Trophoblast cell (in vitro differentiated cells and primary cell): ENCODE measurements around the gene FANCC. TPM values are rescaled to one million over a fixed set of nuclear protein-coding genes. Genes with fewer than 3 reads are reported as not detected.

ENCODE experiments used
- DNase-seq, 2 donors: peaks; one replicate each; pipeline ENCODE4 v3.0.0-alpha.2; 2016
- H2AFZ ChIP-seq: 2 replicates; pipeline ENCODE4 v1.6.1; 2013; ENCODE audit warnings: low read length, moderate library complexity, mild to moderate bottlenecking; ENCODE audit not compliant: insufficient read depth, poor library complexity
- H2AK5ac ChIP-seq: 2 replicates; pipeline ENCODE4 v1.6.1; 2013; ENCODE audit warnings: mild to moderate bottlenecking, low read length
- H2BK120ac ChIP-seq: 2 replicates; pipeline ENCODE4 v1.6.1; 2013; ENCODE audit warnings: low read length, mild to moderate bottlenecking, moderate library complexity; ENCODE audit not compliant: insufficient read depth, poor library complexity
- H2BK12ac ChIP-seq: 2 replicates; pipeline ENCODE4 v1.6.1; 2013; ENCODE audit warnings: mild to moderate bottlenecking, low read length, moderate library complexity
- H2BK5ac ChIP-seq: 2 replicates; pipeline ENCODE4 v1.6.1; 2013; ENCODE audit warnings: low read length, low read depth, moderate library complexity, mild to moderate bottlenecking; ENCODE audit not compliant: poor library complexity
- H3K14ac ChIP-seq: 2 replicates; pipeline ENCODE4 v1.6.1; 2013; ENCODE audit warnings: mild to moderate bottlenecking, low read length
- H3K18ac ChIP-seq: 2 replicates; pipeline ENCODE4 v1.6.1; 2013; ENCODE audit warnings: mild to moderate bottlenecking, low read length
- H3K23ac ChIP-seq: 2 replicates; pipeline ENCODE4 v1.6.1; 2013; ENCODE audit warnings: low read length
- H3K27ac ChIP-seq: 2 replicates; pipeline ENCODE4 v1.5.1; 2013; ENCODE audit warnings: low read depth, mild to moderate bottlenecking, inconsistent platforms, low read length, moderate library complexity
- H3K27me3 ChIP-seq: 2 replicates; pipeline ENCODE4 v1.6.1; 2013; ENCODE audit warnings: inconsistent platforms, mild to moderate bottlenecking, low read length, moderate library complexity; ENCODE audit not compliant: insufficient read depth
- H3K36me3 ChIP-seq, 2 experiments: 1 replicate in 1 of 2; 2 replicates in 1 of 2; pipeline ENCODE4 v1.6.1; 2013; ENCODE audit warnings: low read length in 2 of 2, mild to moderate bottlenecking in 2 of 2, moderate library complexity in 1 of 2; ENCODE audit not compliant: insufficient read depth in 2 of 2, control insufficient read depth in 1 of 2
- H3K4ac ChIP-seq: 2 replicates; pipeline ENCODE4 v1.6.1; 2013; ENCODE audit warnings: low read depth, mild to moderate bottlenecking, low read length, moderate library complexity
- H3K4me1 ChIP-seq, 2 experiments: 1 replicate in 1 of 2; 2 replicates in 1 of 2; pipeline ENCODE4 v1.6.1; 2013; ENCODE audit warnings: low read length in 2 of 2, mild to moderate bottlenecking in 2 of 2, moderate library complexity in 1 of 2; ENCODE audit not compliant: insufficient read depth in 2 of 2, control insufficient read depth in 1 of 2
- H3K4me2 ChIP-seq: 2 replicates; pipeline ENCODE4 v1.6.1; 2013; ENCODE audit warnings: inconsistent platforms, mild to moderate bottlenecking, low read length, moderate library complexity
- H3K4me3 ChIP-seq: 2 replicates; pipeline ENCODE4 v1.5.1; 2013; ENCODE audit warnings: mild to moderate bottlenecking, low read depth, low read length, inconsistent platforms
- H3K79me1 ChIP-seq: one replicate; pipeline ENCODE4 v1.6.1; 2013; ENCODE audit warnings: low read length
- H3K79me2 ChIP-seq: 2 replicates; pipeline ENCODE4 v1.6.1; 2013; ENCODE audit warnings: low read length, mild to moderate bottlenecking; ENCODE audit not compliant: control insufficient read depth, insufficient read depth, poor library complexity
- H3K9ac ChIP-seq: 2 replicates; pipeline ENCODE4 v1.6.1; 2013; ENCODE audit warnings: mild to moderate bottlenecking, low read length
- H3K9me3 ChIP-seq: 2 replicates; pipeline ENCODE4 v1.6.1; 2013; ENCODE audit warnings: low read depth, mild to moderate bottlenecking, control low read depth, inconsistent platforms, low read length; ENCODE audit not compliant: insufficient read depth
- H4K12ac ChIP-seq: 2 replicates; pipeline ENCODE4 v1.6.1; 2013; ENCODE audit warnings: low read depth, mild to moderate bottlenecking, low read length, moderate library complexity
- H4K8ac ChIP-seq: 2 replicates; pipeline ENCODE4 v1.6.1; 2013; ENCODE audit warnings: low read depth, mild to moderate bottlenecking, low read length, moderate library complexity
- H4K91ac ChIP-seq: one replicate; pipeline ENCODE4 v1.6.1; 2013; ENCODE audit warnings: low read depth, mild to moderate bottlenecking, low read length, moderate library complexity
- WGBS: extraction: QIAGEN DNeasy Blood & Tissue Kit; methylation state at CpG from one replicate; pipeline ENCODE4 v1.1.7; 2013; ENCODE audit warnings: missing lambda C conversion rate; ENCODE audit not compliant: insufficient read length, insufficient coverage; ENCODE audit errors: extremely low coverage; 5-methylcytosine and 5-hydroxymethylcytosine counted together
- polyA plus RNA-seq: library from polyadenylated mRNA; stranded (reverse); fragments of 200-250 nt; gene quantifications from 2 replicates; pipeline ENCODE4 v1.2.3, GENCODE V29; 2013

FANCC gene
- 5.3 and 5.8 TPM in 2 replicates for polyA plus RNA-seq

- peak within 1 kb of the TSS; percentile 81 for H2BK5ac ChIP-seq
- H3K4me3 ChIP-seq, result peak within 1 kb of the TSS; percentile 89
- peak within 1 kb of the TSS; percentile 52 for H2AFZ ChIP-seq
- H4K8ac ChIP-seq, result peak within 1 kb of the TSS; percentile 85
- H3K18ac ChIP-seq, result peak within 1 kb of the TSS; percentile 81
- peak within 1 kb of the TSS; percentile 83 for H2BK120ac ChIP-seq
- no peak within 1 kb of the TSS for H2BK12ac ChIP-seq
- H3K4me2 ChIP-seq, result peak within 1 kb of the TSS; percentile 91
- H4K91ac ChIP-seq, result peak within 1 kb of the TSS; percentile 84
- H2AK5ac ChIP-seq, result no peak within 1 kb of the TSS
- peaks cover 2% of the 10 kb centered on the region for H3K79me2 ChIP-seq
- WGBS, result no CpG with 5 or more reads among the region's 89 CpGs
- peak; percentile 72 to 83 for DNase-seq
- no peak within 1 kb of the TSS for H3K23ac ChIP-seq
- peaks cover 4% of the 10 kb centered on the region for H3K9me3 ChIP-seq
- peak within 1 kb of the TSS; percentile 30 for H3K4ac ChIP-seq
- H3K36me3 ChIP-seq, result no peaks in the 10 kb centered on the region
- H3K27ac ChIP-seq, result peak within 1 kb of the TSS; percentile 99
- peaks cover 0 to 2% of the 10 kb centered on the region in 2 experiments for H3K4me1 ChIP-seq
- peaks cover 9% of the 10 kb centered on the region for H3K79me1 ChIP-seq
- peak within 1 kb of the TSS; percentile 100 for H3K9ac ChIP-seq
- H3K27me3 ChIP-seq, result no peaks in the 10 kb centered on the region
- H4K12ac ChIP-seq, result peak within 1 kb of the TSS; percentile 80
- peak within 1 kb of the TSS; percentile 69 for H3K14ac ChIP-seq
Observed at GRCh38 chr9:95317119-95317892, at the start of gene FANCC. Gene FANCC (minus strand): TSS chr9:95317709. CDS start chr9:95249291, 68,418 bp downstream.

- no peak for DNase-seq
- Histone ChIP-seq H4K12ac (no peak overlapping the region), H3K4me3 (no peak overlapping the region), H3K4ac (no peak overlapping the region), H2AFZ (no peak overlapping the region), H2BK12ac (peak overlapping the region; percentile 52), H3K27me3 (no peaks in the 10 kb centered on the region), H3K79me2 (no peaks in the 10 kb centered on the region), H3K9ac (no peak overlapping the region), H3K18ac (no peak overlapping the region), H2AK5ac (no peak overlapping the region), H2BK5ac (no peak overlapping the region), H3K36me3 (no peaks in the 10 kb centered on the region), H3K9me3 (no peaks in the 10 kb centered on the region), H3K23ac (no peak overlapping the region), H4K8ac (no peak overlapping the region), H2BK120ac (no peak overlapping the region), H3K4me2 (peak overlapping the region; percentile 21), H3K79me1 (peaks cover 2% of the 10 kb centered on the region), H3K4me1 (peaks cover 5 to 10% of the 10 kb centered on the region in 2 experiments), H3K27ac (no peak overlapping the region), H3K14ac (peak overlapping the region; percentile 16), H4K91ac (no peak overlapping the region)
- WGBS, result no CpG with 5 or more reads among the region's 8 CpGs
Observed at GRCh38 chr9:95366731-95367325, 49.3 kb upstream of the FANCC start.

- DNase-seq, result no peak
- Histone ChIP-seq H2BK12ac (no peak overlapping the region), H4K91ac (no peak overlapping the region), H3K9me3 (no peaks in the 10 kb centered on the region), H3K27ac (no peak overlapping the region), H4K12ac (no peak overlapping the region), H3K79me1 (peaks cover 2% of the 10 kb centered on the region), H2BK5ac (no peak overlapping the region), H3K9ac (no peak overlapping the region), H3K4ac (no peak overlapping the region), H2AFZ (no peak overlapping the region), H3K14ac (no peak overlapping the region), H4K8ac (no peak overlapping the region), H3K79me2 (no peaks in the 10 kb centered on the region), H3K18ac (no peak overlapping the region), H3K23ac (no peak overlapping the region), H2AK5ac (no peak overlapping the region), H3K27me3 (no peaks in the 10 kb centered on the region), H2BK120ac (no peak overlapping the region), H3K4me1 (peaks cover 5 to 10% of the 10 kb centered on the region in 2 experiments), H3K36me3 (no peaks in the 10 kb centered on the region), H3K4me2 (no peak overlapping the region), H3K4me3 (no peak overlapping the region)
- no CpG with 5 or more reads among the region's 4 CpGs for WGBS
Observed at GRCh38 chr9:95365766-95366165, 48.3 kb upstream of the FANCC start.

- no peak overlapping the region for H4K91ac ChIP-seq
- no peak overlapping the region for H4K12ac ChIP-seq
- H3K4me1 ChIP-seq, result peaks cover 5 to 10% of the 10 kb centered on the region in 2 experiments
- H2AFZ ChIP-seq, result no peak overlapping the region
- H3K4ac ChIP-seq, result no peak overlapping the region
- H3K14ac ChIP-seq, result no peak overlapping the region
- no peak overlapping the region for H3K4me3 ChIP-seq
- H2BK5ac ChIP-seq, result no peak overlapping the region
- H2BK12ac ChIP-seq, result no peak overlapping the region
- H3K27ac ChIP-seq, result no peak overlapping the region
- H3K27me3 ChIP-seq, result no peaks in the 10 kb centered on the region
- no peaks in the 10 kb centered on the region for H3K79me2 ChIP-seq
- H3K18ac ChIP-seq, result no peak overlapping the region
- no CpG with 5 or more reads among the region's 12 CpGs for WGBS
- peaks cover 2% of the 10 kb centered on the region for H3K79me1 ChIP-seq
- H3K9ac ChIP-seq, result no peak overlapping the region
- no peak overlapping the region for H3K23ac ChIP-seq
- peak; percentile 61 to 78 for DNase-seq
- peak overlapping the region; percentile 7 for H3K4me2 ChIP-seq
- H3K9me3 ChIP-seq, result no peaks in the 10 kb centered on the region
- no peak overlapping the region for H2BK120ac ChIP-seq
- no peak overlapping the region for H2AK5ac ChIP-seq
- no peak overlapping the region for H4K8ac ChIP-seq
- no peaks in the 10 kb centered on the region for H3K36me3 ChIP-seq
Observed at GRCh38 chr9:95363051-95363841, 45.7 kb upstream of the FANCC start.
